ENCODE data around the gene AS3MT.

DNA sequence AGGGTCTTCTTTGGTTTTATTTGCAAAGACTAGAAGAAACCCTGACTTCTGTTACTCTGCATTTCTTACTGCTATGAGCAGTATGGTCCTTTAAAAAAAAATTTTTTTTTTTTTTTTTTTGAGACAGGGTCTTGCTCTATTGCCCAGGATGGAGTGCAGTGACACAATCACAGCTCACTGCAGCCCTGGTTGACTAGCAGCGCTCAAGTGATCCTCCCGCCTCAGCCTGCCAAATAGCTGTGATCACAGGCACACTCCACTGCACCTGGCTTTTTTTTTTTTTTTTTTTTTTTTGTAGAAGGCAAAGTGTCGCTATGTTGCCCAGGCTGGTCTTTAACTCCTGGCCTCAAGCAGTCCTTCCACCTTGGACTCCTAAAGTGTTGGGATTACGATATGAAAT is 66.2 kb downstream of the AS3MT start:
- TF ChIP-seq POLR2A (IDR thresholded peaks at IDR 0.05) = no peak
- TF ChIP-seq, protein P1, sequence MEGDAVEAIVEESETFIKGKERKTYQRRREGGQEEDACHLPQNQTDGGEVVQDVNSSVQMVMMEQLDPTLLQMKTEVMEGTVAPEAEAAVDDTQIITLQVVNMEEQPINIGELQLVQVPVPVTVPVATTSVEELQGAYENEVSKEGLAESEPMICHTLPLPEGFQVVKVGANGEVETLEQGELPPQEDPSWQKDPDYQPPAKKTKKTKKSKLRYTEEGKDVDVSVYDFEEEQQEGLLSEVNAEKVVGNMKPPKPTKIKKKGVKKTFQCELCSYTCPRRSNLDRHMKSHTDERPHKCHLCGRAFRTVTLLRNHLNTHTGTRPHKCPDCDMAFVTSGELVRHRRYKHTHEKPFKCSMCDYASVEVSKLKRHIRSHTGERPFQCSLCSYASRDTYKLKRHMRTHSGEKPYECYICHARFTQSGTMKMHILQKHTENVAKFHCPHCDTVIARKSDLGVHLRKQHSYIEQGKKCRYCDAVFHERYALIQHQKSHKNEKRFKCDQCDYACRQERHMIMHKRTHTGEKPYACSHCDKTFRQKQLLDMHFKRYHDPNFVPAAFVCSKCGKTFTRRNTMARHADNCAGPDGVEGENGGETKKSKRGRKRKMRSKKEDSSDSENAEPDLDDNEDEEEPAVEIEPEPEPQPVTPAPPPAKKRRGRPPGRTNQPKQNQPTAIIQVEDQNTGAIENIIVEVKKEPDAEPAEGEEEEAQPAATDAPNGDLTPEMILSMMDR (IDR thresholded peaks at IDR 0.05) = no peak

All from heart left ventricle (tissue), 13 donors.